Activated naive CD8-positive, alpha-beta T cell treated with anti-CD3 and anti-CD28 coated beads, Interleukin-2, amount 10 ng/mL, durations not matched to agents 7 days and 5 days (primary cell): ENCODE data around the gene RBPMS2. TPM values are rescaled to one million over a fixed set of nuclear protein-coding genes. Genes with fewer than 3 reads are reported as not detected.
A peak's percentile ranks its signal among the peaks of the same experiment; 100 is the strongest.
"Not testable (repeated sequence)": the region's sequence is repeated elsewhere in the genome, so short reads cannot be mapped to it uniquely, and the experiment has no call there.

Experiments used
- ATAC-seq: fragments of 150-1000 bp; cut with Tn5 transposase; one replicate; pipeline ENCODE4 v1.10.0; 2021; ENCODE audit warnings: low read depth, moderate library complexity
- POLR2A ChIA-PET: fragments of 350-600 bp; sonication (Branson Sonifier 250); formaldehyde crosslinking; loops from one replicate; lab custom pipeline; 2021; ENCODE audit warnings: antibody characterized with exemption; lab: Charles Lee
- DNase-seq: peaks from one replicate; pipeline ENCODE4 v3.0.0; 2021
- H3K27ac Mint-ChIP-seq: one replicate; pipeline ENCODE4 v1.8.0; 2022; ENCODE audit warnings: mild to moderate bottlenecking, mixed read lengths
- H3K27me3 Mint-ChIP-seq: one replicate; pipeline ENCODE4 v1.8.0; 2022; ENCODE audit warnings: mild to moderate bottlenecking, moderate library complexity, mixed read lengths
- H3K36me3 Mint-ChIP-seq: one replicate; pipeline ENCODE4 v1.8.0; 2021; ENCODE audit warnings: mild to moderate bottlenecking, mixed read lengths
- H3K4me1 Mint-ChIP-seq: one replicate; pipeline ENCODE4 v1.8.0; 2021; ENCODE audit warnings: mixed read lengths
- H3K4me3 Mint-ChIP-seq: one replicate; pipeline ENCODE4 v1.8.0; 2022; ENCODE audit warnings: mild to moderate bottlenecking, moderate library complexity, mixed read lengths
- H3K9me3 Mint-ChIP-seq: one replicate; pipeline ENCODE4 v1.8.0; 2021; ENCODE audit warnings: mixed read lengths
- total RNA-seq, 2 experiments: library from RNA; stranded (reverse); gene quantifications; one replicate each; pipeline ENCODE4 v1.2.3, GENCODE V29; 2021

The RBPMS2 gene
- total RNA-seq, 2 experiments from 2014 or later, result not detected

DNA sequence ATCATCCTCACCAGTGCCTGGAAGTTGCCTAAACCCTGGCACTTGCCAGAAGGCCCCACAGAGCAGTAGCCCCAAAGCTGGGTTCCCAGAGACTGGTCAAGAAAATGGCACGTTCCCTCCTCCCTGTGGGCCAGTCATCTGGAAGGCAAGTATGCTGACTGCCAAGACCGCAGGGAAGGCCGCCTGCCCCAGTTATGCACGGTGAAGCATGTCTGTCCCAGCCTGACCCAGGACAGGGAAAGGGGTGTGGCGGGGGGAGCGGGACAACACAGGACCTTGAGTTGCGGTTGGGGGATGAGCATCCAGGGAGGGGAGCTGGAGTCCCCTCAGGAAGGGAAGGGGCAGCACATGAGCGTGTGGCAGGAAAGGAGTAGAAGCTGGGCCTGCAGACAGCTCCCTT lies 33.0 kb downstream of the RBPMS2 start:
- no peaks in the 10 kb centered on the region for H3K4me1 Mint-ChIP-seq
- no peak overlapping the region for H3K27ac Mint-ChIP-seq
- DNase-seq, result no peak
- no peak overlapping the region for H3K4me3 Mint-ChIP-seq
- no peaks in the 10 kb centered on the region for H3K36me3 Mint-ChIP-seq
- POLR2A ChIA-PET, result no interaction called here
- H3K9me3 Mint-ChIP-seq, result no peaks in the 10 kb centered on the region
- H3K27me3 Mint-ChIP-seq, result peaks cover 5% of the 10 kb centered on the region
- no peak for ATAC-seq

DNA sequence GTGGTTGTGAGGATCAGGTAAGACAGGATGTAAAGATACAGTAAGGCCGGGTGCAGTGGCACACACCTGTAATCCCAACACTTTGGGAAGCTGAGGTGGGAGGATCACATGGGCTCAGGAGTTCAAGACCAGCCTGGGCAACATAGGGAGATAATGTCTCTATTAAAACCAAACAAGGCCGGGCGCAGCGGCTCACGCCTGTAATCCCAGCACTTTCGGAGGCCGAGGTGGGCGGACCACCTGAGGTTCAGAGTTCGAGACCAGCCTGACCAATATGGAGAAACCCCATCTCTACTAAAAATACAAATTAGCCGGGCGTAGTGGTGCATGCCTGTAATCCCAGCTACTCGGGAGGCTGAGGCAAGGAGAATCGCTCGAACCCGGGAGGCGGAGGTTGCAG lies 33.7 kb downstream of the RBPMS2 start:
- DNase-seq, H3K4me3 Mint-ChIP-seq, POLR2A ChIA-PET, H3K4me1 Mint-ChIP-seq, H3K27me3 Mint-ChIP-seq, ATAC-seq, H3K36me3 Mint-ChIP-seq, H3K9me3 Mint-ChIP-seq, H3K27ac Mint-ChIP-seq: not testable (repeated sequence)

DNA sequence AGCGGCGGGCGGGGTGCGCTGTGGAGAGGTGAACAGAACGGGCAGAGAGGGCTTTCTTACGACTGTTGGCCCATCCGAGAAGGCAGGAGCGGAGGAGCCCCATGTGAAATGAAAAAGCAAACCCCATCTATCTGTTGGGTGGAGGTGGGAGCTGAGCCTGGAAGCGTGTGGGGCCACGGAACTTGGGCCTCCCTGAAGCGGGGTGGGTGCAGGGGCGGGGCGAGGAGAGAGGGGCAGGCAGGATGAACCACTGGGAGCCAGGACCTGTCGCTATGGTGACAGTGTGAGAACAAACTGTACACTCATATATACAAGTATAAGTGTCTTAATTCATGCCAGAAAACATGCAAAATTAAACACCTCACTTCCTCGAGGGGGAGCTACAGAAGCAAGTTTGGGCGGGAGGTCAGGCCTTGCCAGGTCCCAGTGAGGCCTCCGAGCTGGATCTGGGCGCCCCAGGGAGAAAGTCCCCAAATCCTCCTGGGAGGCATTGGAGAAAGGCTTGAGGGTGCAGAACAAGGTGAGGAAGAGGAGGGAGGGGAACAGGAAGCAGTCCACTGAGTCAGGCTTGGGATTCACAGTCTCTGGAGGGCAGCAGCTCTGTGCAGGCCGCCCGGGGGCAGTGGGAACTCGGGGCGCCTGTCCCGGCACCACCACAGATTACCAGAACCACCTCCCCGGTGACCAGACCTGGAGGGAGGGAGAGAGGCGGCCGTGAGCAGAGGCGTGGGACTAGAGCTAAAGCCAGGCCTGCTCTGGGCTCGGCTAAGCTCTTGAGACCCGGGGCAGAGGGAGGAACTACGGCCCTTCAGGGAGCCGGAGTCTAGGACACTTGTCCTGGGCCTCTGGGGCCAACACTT lies 34.8 kb downstream of the RBPMS2 start:
- no peaks in the 10 kb centered on the region for H3K36me3 Mint-ChIP-seq
- POLR2A ChIA-PET, result no interaction called here
- H3K27ac Mint-ChIP-seq, result no peak overlapping the region
- H3K4me1 Mint-ChIP-seq, result no peaks in the 10 kb centered on the region
- no peak overlapping the region for H3K4me3 Mint-ChIP-seq
- DNase-seq (no peak), ATAC-seq (no peak)
- H3K27me3 Mint-ChIP-seq, result peaks cover 3% of the 10 kb centered on the region
- H3K9me3 Mint-ChIP-seq, result no peaks in the 10 kb centered on the region

DNA sequence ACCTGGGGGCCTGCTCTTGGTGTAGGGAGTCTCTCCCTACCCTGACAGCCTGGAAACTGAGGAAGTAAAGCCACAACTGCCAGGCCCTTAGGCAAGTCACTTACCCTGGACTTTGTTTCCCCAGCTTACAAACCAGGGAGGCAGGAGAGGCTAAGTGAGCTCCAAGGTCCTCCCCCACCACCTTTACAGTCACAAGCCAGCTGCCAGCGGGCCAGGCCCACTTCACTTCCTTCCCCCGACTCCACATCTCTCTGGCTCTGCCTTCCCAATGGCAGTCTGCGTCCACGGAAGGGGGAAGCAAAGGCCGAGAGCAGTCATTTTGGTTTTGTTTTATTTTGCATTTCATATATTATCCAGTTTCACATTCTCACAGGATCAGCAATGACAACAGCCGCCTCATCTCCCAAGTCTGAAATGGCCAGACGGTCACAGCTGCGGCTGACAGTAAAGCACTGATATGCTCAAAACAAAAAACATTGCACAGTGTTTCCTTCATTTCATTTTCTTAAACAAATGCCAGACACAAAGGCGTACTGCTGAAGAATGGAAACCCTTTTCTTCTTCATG lies 35.7 kb downstream of the RBPMS2 start:
- H3K4me3 Mint-ChIP-seq, result no peak overlapping the region
- peaks cover 3% of the 10 kb centered on the region for H3K27me3 Mint-ChIP-seq
- no peaks in the 10 kb centered on the region for H3K9me3 Mint-ChIP-seq
- no peaks in the 10 kb centered on the region for H3K36me3 Mint-ChIP-seq
- no peak overlapping the region for H3K27ac Mint-ChIP-seq
- POLR2A ChIA-PET, result interaction anchor here (0.5 kb wide), 1 partner anchor 165 kb away, joined by 7 read pairs; no protein-coding TSS in a partner anchor
- H3K4me1 Mint-ChIP-seq, result no peaks in the 10 kb centered on the region
- DNase-seq (no peak), ATAC-seq (no peak)

DNA sequence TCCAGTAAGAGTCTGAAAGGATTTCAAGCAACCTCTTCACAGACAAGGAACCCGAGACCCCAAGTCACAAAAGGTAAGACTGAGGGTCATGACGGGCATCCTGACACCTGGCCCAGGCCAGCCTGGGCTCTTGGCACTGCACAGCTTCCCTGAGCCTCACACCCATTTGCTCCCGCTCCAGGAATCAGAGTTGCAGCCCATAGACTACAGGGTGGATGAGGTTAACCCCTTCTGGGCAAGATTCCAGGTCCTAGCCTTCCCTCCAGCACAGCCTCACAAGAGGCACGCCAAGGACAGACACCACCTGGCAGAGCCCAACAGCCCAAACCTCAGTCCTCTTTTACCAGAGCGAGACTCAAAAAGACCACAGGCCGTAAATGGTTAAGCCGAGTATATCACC lies 36.2 kb downstream of the RBPMS2 start:
- no peaks in the 10 kb centered on the region for H3K36me3 Mint-ChIP-seq
- H3K27me3 Mint-ChIP-seq, result peaks cover 3% of the 10 kb centered on the region
- ATAC-seq, result no peak
- no peak overlapping the region for H3K4me3 Mint-ChIP-seq
- no peak overlapping the region for H3K27ac Mint-ChIP-seq
- no peak for DNase-seq
- POLR2A ChIA-PET, result no interaction called here
- no peaks in the 10 kb centered on the region for H3K4me1 Mint-ChIP-seq
- no peaks in the 10 kb centered on the region for H3K9me3 Mint-ChIP-seq

DNA sequence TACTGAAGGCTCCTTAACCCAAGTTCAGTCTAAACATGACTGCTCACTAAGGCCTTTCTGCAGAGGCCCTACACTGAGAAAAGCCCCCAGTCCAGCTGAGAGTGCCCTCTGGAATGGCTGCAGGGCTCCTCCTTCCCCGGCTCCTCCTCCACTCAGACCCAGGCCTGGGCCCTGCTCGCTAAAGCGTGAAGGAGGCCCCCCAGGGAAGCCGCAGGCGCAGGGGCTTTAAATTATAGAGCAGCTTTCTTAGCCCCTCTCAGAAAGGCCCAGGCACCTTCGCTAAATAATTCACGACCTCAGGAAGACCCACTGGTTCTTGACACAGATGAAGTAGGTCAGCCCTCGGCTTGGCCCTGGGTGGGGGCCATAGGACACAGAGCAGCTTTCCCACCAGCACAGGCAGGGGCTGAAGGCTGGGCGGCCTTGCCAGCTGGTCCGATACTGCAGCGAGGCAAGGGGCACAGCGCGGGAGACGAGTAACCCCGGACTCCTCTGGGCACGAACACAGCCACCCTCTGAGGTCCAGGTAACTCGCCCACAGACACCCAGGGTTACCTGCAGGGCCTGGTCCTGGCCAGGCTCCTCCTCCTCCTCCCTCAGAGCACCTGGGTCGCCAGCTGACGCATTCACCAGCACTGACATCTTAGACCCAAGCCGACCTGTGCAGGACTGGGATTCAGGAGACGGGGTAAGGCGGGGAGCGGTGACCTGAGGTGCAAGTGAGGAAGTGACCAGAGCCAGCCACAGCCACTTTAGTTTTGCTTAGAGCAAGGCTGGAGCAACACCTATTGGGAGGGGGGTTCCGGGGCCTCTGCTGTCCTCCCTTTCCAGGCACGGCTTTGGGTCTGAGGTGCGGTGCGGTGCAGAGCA lies 36.9 kb downstream of the RBPMS2 start:
- no peak for ATAC-seq
- DNase-seq, result no peak
- Mint-ChIP-seq H3K9me3 (no peaks in the 10 kb centered on the region), H3K4me3 (no peak overlapping the region), H3K27me3 (no peaks in the 10 kb centered on the region), H3K27ac (no peak overlapping the region), H3K36me3 (no peaks in the 10 kb centered on the region), H3K4me1 (no peaks in the 10 kb centered on the region)
- POLR2A ChIA-PET, result no interaction called here

DNA sequence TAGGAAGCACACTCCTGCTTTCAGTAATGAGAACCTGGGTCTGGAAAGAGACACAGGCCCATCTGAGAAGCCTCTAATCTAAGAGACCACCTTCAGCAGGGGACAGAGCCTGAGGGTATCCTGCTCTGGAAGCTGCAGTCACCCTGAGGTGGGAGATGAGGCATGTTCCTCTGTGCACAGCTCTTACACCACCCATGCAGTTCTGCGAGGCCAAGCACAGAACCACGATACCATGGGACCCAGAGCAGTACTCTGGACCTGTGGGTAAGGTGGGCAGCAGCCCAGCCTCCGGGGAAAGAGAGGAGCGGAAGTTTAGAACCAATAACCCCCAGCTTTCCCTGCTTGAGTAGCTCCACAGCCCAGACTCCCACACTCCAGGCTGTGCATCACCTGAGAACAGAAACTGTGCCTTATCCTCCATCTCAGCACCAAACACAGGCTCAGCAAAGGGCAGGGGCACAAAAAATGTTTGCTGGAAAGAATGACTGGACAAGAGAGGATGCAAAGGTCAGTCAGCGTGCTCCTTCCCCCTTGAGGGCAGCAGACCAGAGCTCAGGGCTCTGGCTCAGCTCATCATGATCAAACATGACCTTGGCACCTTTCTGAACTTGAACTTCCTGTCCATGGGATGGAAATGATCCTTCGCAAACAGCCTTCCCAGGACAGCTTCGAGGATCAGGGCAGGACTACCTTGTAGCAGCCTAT lies 43.1 kb downstream of the RBPMS2 start:
- ATAC-seq (no peak), DNase-seq (no peak)
- H3K27ac Mint-ChIP-seq, result peak overlapping the region; percentile 37
- POLR2A ChIA-PET, result interaction anchor here (0.5 to 0.6 kb wide), 2 partner anchors 320 to 503 kb away, joined by 3 read pairs; no protein-coding TSS in a partner anchor
- H3K4me1 Mint-ChIP-seq, result peaks cover 10% of the 10 kb centered on the region
- H3K27me3 Mint-ChIP-seq, result no peaks in the 10 kb centered on the region
- no peak overlapping the region for H3K4me3 Mint-ChIP-seq
- no peaks in the 10 kb centered on the region for H3K9me3 Mint-ChIP-seq
- H3K36me3 Mint-ChIP-seq, result no peaks in the 10 kb centered on the region

DNA sequence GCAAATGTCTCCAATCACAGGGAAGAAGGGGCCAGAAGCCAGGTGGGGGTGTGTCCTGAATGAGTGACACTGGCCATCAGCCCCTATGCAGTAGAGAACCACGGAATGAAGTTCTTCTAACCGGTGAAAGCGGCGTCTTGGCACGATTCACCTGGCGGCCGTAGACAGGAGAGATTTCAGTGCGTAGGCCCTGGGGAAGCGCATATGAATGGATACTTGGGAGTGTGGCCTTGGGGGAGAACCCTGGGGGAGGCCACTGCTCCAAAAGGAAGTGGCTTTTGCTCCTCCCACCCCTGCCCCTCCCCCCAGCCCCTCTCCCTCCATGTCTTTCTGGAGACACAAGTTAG lies 43.6 kb downstream of the RBPMS2 start:
- no peaks in the 10 kb centered on the region for H3K36me3 Mint-ChIP-seq
- H3K27ac Mint-ChIP-seq, result no peak overlapping the region
- ATAC-seq (no peak), DNase-seq (no peak)
- no peaks in the 10 kb centered on the region for H3K9me3 Mint-ChIP-seq
- peaks cover 10% of the 10 kb centered on the region for H3K4me1 Mint-ChIP-seq
- H3K27me3 Mint-ChIP-seq, result no peaks in the 10 kb centered on the region
- POLR2A ChIA-PET, result no interaction called here
- H3K4me3 Mint-ChIP-seq, result no peak overlapping the region

DNA sequence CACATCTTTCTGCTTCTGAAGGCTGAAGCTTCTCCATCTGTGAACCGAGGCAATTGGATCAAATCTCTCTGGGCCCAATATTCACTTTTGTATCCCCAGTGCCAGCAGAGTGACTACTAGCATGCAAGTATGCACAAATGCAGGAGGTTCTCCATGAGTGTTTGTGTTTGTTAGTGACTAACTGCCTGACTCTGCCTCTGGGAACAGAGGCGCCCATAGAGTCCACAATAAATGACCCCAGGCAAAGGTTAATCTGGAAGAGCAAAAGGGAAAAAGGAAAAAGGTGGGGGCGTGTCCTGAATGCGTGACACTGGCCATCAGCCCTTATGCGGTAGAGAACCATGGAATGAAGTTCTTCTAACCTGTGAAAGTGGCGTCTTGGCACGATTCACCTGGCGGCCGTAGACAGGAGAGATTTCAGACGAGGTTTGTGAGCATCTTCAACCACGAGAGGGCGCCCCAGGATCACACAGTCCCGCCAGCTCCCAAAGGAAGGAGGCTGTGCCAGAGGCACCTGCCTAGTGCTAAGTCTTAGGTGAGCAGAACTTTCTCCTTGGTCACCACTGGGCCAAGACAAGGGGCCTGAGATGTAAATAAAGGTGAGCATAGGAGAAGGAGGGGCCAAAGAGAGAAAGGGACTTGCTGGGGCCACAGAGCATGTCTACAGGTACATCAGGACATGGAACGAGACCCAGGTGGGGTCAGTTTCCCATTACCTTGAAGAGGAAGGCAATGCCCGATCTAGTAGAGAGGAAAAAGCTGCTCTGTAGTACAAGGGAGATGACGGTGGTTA lies 44.2 kb downstream of the RBPMS2 start:
- Mint-ChIP-seq H3K27ac (no peak overlapping the region), H3K4me3 (peak overlapping the region; percentile 21), H3K9me3 (no peaks in the 10 kb centered on the region), H3K36me3 (no peaks in the 10 kb centered on the region), H3K27me3 (no peaks in the 10 kb centered on the region), H3K4me1 (peaks cover 10% of the 10 kb centered on the region)
- DNase-seq (peak; percentile 86), ATAC-seq (peak; percentile 79)
- POLR2A ChIA-PET, result interaction anchor here (0.5 to 0.7 kb wide), 2 partner anchors 79 to 257 kb away, joined by 3 read pairs; no protein-coding TSS in a partner anchor

DNA sequence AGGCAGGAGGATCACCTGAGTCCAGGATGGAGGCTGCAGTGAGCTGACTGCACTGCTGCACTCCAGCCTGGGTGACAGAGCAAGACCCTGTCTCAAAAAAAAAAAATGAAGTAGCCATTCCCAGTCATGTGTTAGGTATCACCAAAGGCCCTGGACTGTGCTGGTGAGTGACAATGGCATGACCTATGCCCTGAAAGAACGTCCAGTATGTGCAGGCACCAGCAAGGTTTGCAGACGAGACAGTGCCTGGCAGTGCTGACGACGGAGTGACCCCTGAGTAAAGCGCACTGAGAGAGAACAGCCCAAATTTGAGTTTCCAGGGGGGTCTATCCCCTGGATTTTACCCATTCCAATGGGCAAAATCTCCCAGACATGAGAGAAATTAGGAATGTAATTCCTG lies 45.2 kb downstream of the RBPMS2 start:
- Mint-ChIP-seq H3K27me3 (no peaks in the 10 kb centered on the region), H3K27ac (no peak overlapping the region), H3K9me3 (no peaks in the 10 kb centered on the region), H3K4me1 (peaks cover 10% of the 10 kb centered on the region), H3K4me3 (no peak overlapping the region), H3K36me3 (no peaks in the 10 kb centered on the region)
- DNase-seq (no peak), ATAC-seq (no peak)
- POLR2A ChIA-PET, result no interaction called here

DNA sequence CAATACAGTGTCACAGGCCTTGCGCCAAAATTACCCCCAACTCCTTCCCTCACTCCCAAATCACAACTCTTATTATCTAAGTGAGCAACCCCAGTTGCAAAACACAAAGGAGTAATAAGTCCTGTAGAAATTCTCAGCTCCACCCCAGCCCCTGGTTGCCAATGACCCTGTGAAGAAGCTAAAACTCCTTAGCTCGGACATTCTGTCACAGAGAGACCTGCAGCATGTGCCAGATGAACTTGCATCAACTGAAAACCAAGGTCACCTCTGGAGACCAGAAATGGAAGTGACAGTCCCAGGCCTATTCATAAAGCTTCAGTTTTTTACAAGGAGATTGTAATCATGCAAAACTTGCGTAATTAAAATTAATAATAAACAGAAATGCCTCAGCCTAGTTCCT lies 55.2 kb downstream of the RBPMS2 start:
- H3K4me1 Mint-ChIP-seq, result peaks cover 2% of the 10 kb centered on the region
- H3K36me3 Mint-ChIP-seq, result no peaks in the 10 kb centered on the region
- H3K27ac Mint-ChIP-seq, result no peak overlapping the region
- no peaks in the 10 kb centered on the region for H3K9me3 Mint-ChIP-seq
- no peak for DNase-seq
- POLR2A ChIA-PET, result no interaction called here
- no peak overlapping the region for H3K4me3 Mint-ChIP-seq
- ATAC-seq, result no peak
- H3K27me3 Mint-ChIP-seq, result peaks cover 2% of the 10 kb centered on the region

DNA sequence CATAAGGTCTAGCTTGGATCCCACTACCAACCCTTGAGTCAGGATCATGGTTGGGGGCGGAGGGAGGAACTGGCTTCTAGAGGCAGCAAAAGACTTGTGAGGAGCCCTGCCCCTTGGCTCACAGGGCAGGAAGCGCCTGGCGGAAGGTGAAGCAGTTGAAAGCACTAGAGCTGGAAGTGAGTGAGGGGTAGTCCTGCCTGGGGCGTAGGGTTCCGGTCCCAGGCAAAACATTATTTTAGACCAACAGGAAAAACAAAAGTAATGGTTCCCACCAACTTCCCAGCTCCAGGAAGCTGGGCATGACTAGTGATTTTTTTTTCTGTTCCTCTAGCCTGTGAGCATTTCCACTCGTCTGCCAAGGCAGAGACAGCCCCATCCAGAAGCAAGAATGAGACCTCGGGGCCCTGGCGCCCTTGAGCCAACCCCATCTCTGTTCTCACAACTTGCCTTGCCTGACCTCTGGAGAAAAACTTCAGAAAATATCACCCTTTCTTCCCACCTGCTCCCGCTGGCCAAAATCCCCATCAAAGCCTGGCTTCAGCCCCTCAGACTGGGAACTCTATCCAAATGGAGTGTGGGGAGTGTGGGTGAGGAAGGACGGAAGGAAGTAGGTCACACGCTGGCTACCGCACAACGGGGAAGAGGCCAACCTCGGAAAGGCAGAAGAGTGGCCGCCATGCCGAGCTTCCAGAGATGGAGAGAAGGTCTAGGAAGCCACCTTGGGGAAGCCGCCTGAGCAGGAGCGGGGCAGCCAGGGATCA lies 57.5 kb downstream of the RBPMS2 start:
- no peaks in the 10 kb centered on the region for H3K27me3 Mint-ChIP-seq
- H3K4me1 Mint-ChIP-seq, result peaks cover 2% of the 10 kb centered on the region
- DNase-seq (no peak), ATAC-seq (no peak)
- no peaks in the 10 kb centered on the region for H3K9me3 Mint-ChIP-seq
- H3K36me3 Mint-ChIP-seq, result no peaks in the 10 kb centered on the region
- no peak overlapping the region for H3K27ac Mint-ChIP-seq
- POLR2A ChIA-PET, result no interaction called here
- H3K4me3 Mint-ChIP-seq, result no peak overlapping the region
